HG02642 (cell line): ENCODE measurements around the gene ATAD5.
"Not testable (repeated sequence)": the region's sequence is repeated elsewhere in the genome, so short reads cannot be mapped to it uniquely, and the experiment has no call there.

ENCODE experiments used
- ATAC-seq: cut with Tn5 transposase; IDR thresholded peaks from one replicate; pipeline ENCODE4 v1.9.1; 2021; ENCODE audit warnings: mild to moderate bottlenecking; ENCODE audit not compliant: unreplicated experiment, poor library complexity

The ATAD5 gene

GRCh38 chr17:30821871-30822723 is 9.7 kb upstream of the ATAD5 start:
- ATAC-seq = no peak

DNA sequence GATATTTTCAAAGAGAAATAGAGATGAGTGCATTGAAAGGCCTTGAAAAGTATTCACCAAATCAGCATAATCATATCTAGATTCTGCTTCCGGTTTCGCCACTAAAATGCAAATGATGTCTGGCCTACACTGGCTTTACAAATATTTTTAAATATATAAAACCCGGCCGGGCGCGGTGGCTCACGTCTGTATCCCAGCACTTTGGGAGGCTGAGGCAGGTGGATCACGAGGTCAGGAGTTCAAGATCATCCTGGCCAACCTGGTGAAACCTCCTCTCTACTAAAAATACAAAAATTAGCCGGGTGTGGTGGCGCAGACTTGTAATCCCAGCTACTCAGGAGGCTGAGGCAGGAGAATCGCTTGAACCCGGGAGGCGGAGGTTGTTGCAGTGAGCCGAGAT is 8.8 kb upstream of the ATAD5 start:
- not testable (repeated sequence) for ATAC-seq

- ATAC-seq = no peak
Observed at GRCh38 chr17:30823421-30823820, 8.3 kb upstream of the ATAD5 start.

DNA sequence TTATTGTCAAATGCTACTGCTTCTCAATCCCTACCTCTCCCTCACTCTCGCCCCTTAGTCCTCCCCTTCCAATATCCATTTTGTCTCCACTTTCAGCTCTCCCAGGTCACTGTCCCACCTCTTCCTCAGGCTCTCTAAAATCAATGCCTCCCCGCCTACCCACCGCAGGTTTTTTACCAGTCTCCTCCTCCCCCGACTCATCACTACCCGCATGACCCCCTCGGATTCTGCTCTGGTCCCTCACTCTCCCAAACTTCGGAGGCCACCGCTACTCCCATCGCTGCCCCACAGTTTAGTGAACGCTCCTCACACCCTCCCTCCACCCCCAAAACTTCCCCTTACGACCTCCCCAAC is 7.8 kb upstream of the ATAD5 start:
- ATAC-seq = peak; percentile 2

DNA sequence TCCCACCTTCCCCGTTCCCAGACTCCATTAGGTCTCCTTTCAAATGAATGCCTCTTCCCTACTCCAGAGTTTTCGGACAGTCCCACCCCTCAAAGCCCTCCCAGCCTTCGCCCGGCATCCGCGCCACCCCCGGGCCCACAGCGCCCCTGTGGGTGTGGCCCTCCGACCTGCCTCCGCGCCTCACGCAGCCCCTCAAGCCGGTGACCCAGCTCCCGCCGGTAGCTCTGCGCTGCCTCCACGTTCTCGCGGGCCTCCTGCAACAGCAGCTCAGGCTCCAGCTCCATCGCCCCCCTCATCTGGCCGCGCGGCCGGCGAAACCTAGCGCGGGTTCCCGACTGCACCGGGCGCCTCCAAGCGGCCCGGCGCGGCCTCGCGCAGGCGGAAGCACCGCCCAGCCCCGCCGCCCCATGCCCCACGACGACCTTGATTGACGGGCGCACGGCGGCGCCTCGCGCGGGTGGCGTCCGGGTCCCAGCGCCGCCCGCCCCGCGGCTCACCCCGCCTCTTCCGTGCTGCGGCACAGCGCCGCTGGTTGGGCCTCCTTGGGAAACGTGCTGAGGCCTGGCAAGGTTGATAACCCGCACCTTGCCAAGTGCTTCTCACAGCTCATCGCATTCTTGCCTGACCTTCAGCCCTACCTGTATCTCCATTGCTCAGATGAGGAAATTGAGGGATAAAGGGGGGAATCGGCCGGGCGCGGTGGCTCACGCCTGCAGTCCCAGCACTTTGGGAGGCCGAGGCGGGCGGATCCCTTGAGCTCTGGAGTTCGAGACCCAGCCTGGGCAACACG is 7.2 kb upstream of the ATAD5 start, which contains the start of gene CRLF3:
Gene CRLF3, minus strand, starts transcription at position 337 of the 790 bp plus-strand sequence. Its CDS starts 41 bp downstream, at position 296.
- ATAC-seq = peak; percentile 91

DNA sequence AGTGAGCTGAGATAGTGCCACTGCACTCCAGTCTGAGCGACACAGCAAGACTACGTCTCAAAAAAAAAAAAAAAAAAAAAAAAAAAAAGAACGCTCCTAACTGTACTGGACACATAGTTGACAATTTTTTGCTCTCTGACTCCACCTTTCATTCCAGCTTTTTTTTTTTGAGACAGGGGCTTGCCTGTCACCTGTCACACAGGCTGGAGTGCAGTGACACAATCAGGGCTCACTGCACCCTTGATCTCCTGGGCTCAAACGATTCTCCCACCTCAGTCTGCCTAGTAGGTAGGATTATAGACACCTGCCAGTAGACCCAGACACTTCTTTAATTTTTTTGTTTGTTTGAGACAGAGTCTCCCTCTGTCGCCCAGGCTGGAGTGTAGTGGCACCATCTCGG is 4.7 kb upstream of the ATAD5 start:
- no peak for ATAC-seq

- no peak for ATAC-seq
Observed at GRCh38 chr17:30829022-30829421, 2.7 kb upstream of the ATAD5 start.

- no peak for ATAC-seq
Observed at GRCh38 chr17:30831257-30831656, 509 bp upstream of the ATAD5 start.

- no peak for ATAC-seq
Observed at GRCh38 chr17:30832438-30833124, 815 bp downstream of the ATAD5 start.

- no peak for ATAC-seq
Observed at GRCh38 chr17:30838202-30838807, 6.5 kb downstream of the ATAD5 start.

- no peak for ATAC-seq
Observed at GRCh38 chr17:30840771-30841170, 9.0 kb downstream of the ATAD5 start.

GRCh38 chr17:30848021-30848420 is 16.3 kb downstream of the ATAD5 start:
- no peak for ATAC-seq

DNA sequence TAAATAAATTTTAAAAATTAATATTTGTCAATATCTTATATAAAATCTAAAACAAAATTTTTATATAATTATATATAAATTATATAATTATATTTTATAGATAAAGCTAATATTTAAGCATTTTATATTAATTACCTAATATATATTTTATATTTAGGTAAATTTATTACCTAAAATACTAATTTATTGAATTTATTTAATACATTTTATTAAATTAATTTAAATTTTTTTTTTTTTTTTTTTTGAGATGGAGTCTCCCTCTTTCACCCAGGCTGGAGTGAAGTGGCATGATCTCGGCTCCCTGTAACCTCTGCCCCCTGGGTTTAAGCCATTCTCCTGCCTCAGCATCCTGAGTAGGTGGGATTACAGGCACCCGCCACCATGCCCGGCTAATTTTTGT is 22.4 kb downstream of the ATAD5 start:
- ATAC-seq = no peak

- no peak for ATAC-seq
Observed at GRCh38 chr17:30858556-30859250, 26.9 kb downstream of the ATAD5 start.

DNA sequence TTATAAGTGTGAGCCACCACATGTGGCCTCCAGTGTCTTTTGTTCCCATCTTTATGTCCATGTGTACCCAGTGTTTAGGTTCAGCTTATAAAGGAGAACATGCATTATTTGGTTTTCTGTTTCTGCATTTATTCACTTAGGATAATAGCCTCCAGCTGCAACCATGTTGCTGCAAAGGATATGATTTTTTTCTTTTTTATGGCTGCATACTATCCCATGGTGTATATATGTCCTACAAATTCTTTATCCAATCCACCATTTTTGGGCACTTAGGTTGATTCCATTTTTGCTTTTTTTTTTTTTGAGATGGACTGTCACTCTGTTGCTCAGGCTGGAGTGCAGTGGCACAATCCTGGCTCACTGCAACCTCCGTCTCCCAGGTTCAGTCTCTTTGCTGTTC is 32.9 kb downstream of the ATAD5 start:
- ATAC-seq = no peak

DNA sequence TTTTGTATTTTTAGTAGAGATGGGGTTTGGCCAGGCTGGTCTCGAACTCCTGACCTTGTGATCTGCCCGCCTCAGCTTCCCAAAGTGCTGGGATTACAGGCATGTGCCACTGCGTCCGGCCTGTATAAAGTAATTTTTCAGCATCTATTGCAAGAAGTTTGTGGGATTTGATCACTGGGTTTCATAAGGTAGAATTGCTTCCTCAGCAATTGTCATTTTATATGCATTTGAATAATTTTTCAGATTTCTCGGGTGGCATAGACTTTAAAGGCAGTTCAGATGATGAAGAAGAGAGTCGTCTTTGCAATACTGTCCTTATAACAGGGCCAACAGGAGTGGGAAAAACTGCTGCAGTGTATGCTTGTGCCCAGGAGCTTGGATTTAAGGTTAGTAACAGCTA is 37.2 kb downstream of the ATAD5 start:
- ATAC-seq = no peak

DNA sequence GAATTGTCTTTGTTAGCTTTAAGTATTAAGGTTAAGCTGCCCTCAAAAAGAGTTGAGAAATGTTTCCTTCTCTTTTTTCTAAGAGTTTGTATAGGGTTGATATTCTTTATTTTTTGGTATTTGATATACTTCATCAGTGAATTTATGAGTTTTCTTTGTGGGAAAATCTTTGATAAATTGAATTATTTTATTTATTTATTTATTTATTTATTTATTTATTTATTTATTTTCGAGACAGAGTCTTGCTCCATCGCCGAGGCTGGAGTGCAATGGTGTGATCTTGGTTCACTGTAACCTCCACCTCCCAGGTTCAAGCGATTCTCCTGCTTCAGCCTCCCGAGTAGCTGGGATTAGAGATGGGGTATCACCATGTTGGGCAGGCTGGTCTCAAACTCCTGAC is 54.4 kb downstream of the ATAD5 start:
- no peak for ATAC-seq

- ATAC-seq = no peak
Observed at GRCh38 chr17:30894236-30894635, 62.5 kb downstream of the ATAD5 start.

DNA sequence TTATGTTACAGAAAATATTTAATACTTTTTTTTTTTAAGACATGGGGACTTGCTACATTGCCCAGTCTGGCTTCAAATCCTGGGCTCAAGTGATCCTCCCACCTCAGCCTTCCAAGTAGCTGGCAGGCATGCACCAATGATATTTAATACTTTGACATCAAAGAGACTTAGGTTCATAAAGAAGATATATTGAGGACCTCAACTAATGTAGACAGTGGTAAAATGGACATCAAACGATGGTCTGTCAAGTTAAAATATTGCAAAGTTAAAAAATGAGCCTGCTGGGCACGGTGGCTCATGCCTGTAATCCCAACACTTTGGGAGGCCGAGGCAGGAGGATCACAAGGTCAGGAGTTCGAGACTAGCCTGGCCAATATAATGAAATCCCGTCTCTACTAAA is 65.5 kb downstream of the ATAD5 start:
- no peak for ATAC-seq

DNA sequence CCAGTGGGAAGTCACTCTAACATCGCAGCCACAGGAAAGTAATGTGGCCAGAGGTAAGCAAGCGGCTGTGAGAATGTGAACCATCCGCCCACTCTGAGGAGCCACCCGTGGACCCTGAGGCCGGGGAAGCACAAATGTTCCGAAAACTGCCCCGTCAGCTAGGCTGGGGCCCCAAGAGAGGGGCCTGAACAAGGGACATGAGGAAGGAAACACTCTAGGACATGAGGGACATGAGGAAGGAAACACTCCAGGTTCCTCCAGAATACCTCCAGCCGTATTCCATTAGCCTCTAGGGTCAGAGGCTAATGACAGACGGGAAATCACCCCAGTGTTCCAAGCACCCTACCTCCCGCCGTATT is 74.0 kb downstream of the ATAD5 start:
- peak; percentile 34 for ATAC-seq
